Measurements from ENCODE around the gene CCNY.

DNA sequence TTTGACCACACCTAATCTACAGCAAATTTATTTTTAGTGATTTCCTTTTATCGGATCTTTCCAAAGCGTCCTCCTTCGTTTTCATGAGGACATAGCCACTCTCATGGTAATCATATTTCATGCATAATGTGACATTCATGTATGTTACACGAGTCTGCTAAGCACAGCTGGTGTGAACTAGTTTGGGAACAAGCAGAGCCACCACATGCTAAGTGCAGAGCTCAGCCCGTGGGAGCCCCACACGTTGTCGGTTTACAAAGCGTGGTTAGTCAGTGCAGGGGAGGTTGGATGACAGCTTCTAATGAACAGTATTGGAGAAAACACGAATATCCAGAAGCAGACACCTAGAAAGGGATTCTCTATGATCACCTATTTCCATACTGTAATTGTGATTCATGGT, 190.4 kb downstream of the CCNY start:
- TF ChIP-seq, protein P1, sequence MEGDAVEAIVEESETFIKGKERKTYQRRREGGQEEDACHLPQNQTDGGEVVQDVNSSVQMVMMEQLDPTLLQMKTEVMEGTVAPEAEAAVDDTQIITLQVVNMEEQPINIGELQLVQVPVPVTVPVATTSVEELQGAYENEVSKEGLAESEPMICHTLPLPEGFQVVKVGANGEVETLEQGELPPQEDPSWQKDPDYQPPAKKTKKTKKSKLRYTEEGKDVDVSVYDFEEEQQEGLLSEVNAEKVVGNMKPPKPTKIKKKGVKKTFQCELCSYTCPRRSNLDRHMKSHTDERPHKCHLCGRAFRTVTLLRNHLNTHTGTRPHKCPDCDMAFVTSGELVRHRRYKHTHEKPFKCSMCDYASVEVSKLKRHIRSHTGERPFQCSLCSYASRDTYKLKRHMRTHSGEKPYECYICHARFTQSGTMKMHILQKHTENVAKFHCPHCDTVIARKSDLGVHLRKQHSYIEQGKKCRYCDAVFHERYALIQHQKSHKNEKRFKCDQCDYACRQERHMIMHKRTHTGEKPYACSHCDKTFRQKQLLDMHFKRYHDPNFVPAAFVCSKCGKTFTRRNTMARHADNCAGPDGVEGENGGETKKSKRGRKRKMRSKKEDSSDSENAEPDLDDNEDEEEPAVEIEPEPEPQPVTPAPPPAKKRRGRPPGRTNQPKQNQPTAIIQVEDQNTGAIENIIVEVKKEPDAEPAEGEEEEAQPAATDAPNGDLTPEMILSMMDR (IDR thresholded peaks at IDR 0.05; ENCODE audit: low read depth, low read length, poor library complexity, severe bottlenecking): no peak
- TF ChIP-seq EZH2phosphoT487 (IDR thresholded peaks at IDR 0.05; ENCODE audit: borderline replicate concordance, low read length): no peak

Data from DOHH2 (cell line).